Measurements from ENCODE around the gene IGLL5. TPM values are rescaled to one million over a fixed set of nuclear protein-coding genes. Genes with fewer than 3 reads are reported as not detected.

The IGLL5 gene
- total and polyA plus RNA-seq, 4 experiments from 2014 or later: 0.26 to 3.6 TPM; not detected in 2

GRCh38 chr22:22843848-22844247 is 43.8 kb upstream of the IGLL5 start:
- H3K27ac Mint-ChIP-seq: peak overlapping the region in 2 of 7 donors; percentile 4 to 23
- Histone ChIP-seq H3K4me3 (ENCODE audit: low read length in 2 of 2) (no peak overlapping the region), H3K4me1 (ENCODE audit: insufficient read depth, low read length) (peaks cover 12% of the 10 kb centered on the region), H3K36me3 (ENCODE audit: insufficient read depth, low read length) (no peaks in the 10 kb centered on the region), H3K27me3 (ENCODE audit: insufficient read depth, low read length) (no peaks in the 10 kb centered on the region), H3K9me3 (ENCODE audit: control insufficient read depth in 1 of 2, low read length in 2 of 2) (no peaks in the 10 kb centered on the region), H3K27ac (ENCODE audit: low read depth, low read length) (no peak overlapping the region)
- CTCF ChIA-PET (ENCODE audit: partially characterized antibody): no interaction called here
- peaks cover 0 to 12% (median 3%) of the 10 kb centered on the region in 8 donors for H3K9me3 Mint-ChIP-seq
- H3K4me3 Mint-ChIP-seq: peak overlapping the region in 1 of 8 donors; percentile 27
- POLR2A ChIA-PET (ENCODE audit: partially characterized antibody): interaction anchor here (0.6 kb wide), 1 partner anchor 16 kb away, joined by 3 read pairs; no protein-coding TSS in a partner anchor
- no peak for DNase-seq
- peaks cover 27 to 51% (median 42%) of the 10 kb centered on the region in 4 donors for H3K4me1 Mint-ChIP-seq
- peaks cover 0 to 2% of the 10 kb centered on the region in 2 donors for H3K36me3 Mint-ChIP-seq
- intact Hi-C loops (cut with micrococcal nuclease): loop anchor here (1.0 kb wide), 1 partner anchor 34 kb away; no protein-coding TSS in a partner anchor
- H3K27me3 Mint-ChIP-seq: no peaks in the 10 kb centered on the region

- intact Hi-C loops (cut with micrococcal nuclease): no loop called here
- peaks cover 0 to 1% of the 10 kb centered on the region in 2 donors for H3K27me3 Mint-ChIP-seq
- no peak overlapping the region for H3K27ac Mint-ChIP-seq
- no peak overlapping the region for H3K4me3 Mint-ChIP-seq
- no peaks in the 10 kb centered on the region for H3K9me3 ChIP-seq (ENCODE audit: control insufficient read depth in 1 of 2, low read length in 2 of 2)
- H3K4me1 Mint-ChIP-seq: peaks cover 31 to 55% (median 43%) of the 10 kb centered on the region in 4 donors
- ChIA-PET POLR2A (ENCODE audit: partially characterized antibody) (interaction anchor here (0.8 to 14.8 kb wide), 4 partner anchors 31 to 94 kb away, joined by 3 to 250 read pairs (median 14); no protein-coding TSS in a partner anchor), CTCF (ENCODE audit: partially characterized antibody) (interaction anchor here (0.8 to 15.2 kb wide), 16 partner anchors 9 to 93 kb away, joined by 3 to 560 read pairs (median 12); no protein-coding TSS in a partner anchor)
- H3K27ac ChIP-seq (ENCODE audit: low read depth, low read length): no peak overlapping the region
- peaks cover 0 to 3% (median 0%) of the 10 kb centered on the region in 8 donors for H3K9me3 Mint-ChIP-seq
- no peak overlapping the region for H3K4me3 ChIP-seq (ENCODE audit: low read length in 2 of 2)
- H3K36me3 Mint-ChIP-seq: peaks cover 0 to 2% of the 10 kb centered on the region in 2 donors
- DNase-seq: no peak
- no peaks in the 10 kb centered on the region for H3K36me3 ChIP-seq (ENCODE audit: insufficient read depth, low read length)
- H3K4me1 ChIP-seq (ENCODE audit: insufficient read depth, low read length): peaks cover 12% of the 10 kb centered on the region
- no peaks in the 10 kb centered on the region for H3K27me3 ChIP-seq (ENCODE audit: insufficient read depth, low read length)
Observed at GRCh38 chr22:22847241-22847640, 40.4 kb upstream of the IGLL5 start.

- Mint-ChIP-seq H3K9me3 (no peaks in the 10 kb centered on the region), H3K36me3 (peaks cover 0 to 2% of the 10 kb centered on the region in 2 donors), H3K27ac (peak overlapping the region in 5 of 7 donors; percentile 42 to 70 (median 61)), H3K4me1 (peaks cover 31 to 55% (median 45%) of the 10 kb centered on the region in 4 donors), H3K27me3 (peaks cover 0 to 1% of the 10 kb centered on the region in 2 donors), H3K4me3 (peak overlapping the region in 4 of 8 donors; percentile 32 to 49 (median 40))
- Histone ChIP-seq H3K4me1 (ENCODE audit: insufficient read depth, low read length) (peaks cover 12% of the 10 kb centered on the region), H3K27me3 (ENCODE audit: insufficient read depth, low read length) (no peaks in the 10 kb centered on the region), H3K4me3 (ENCODE audit: low read length in 2 of 2) (no peak overlapping the region), H3K9me3 (ENCODE audit: control insufficient read depth in 1 of 2, low read length in 2 of 2) (no peaks in the 10 kb centered on the region), H3K36me3 (ENCODE audit: insufficient read depth, low read length) (no peaks in the 10 kb centered on the region), H3K27ac (ENCODE audit: low read depth, low read length) (no peak overlapping the region)
- ChIA-PET CTCF (ENCODE audit: partially characterized antibody) (interaction anchor here (0.7 to 15.2 kb wide), 24 partner anchors 9 to 103 kb away, joined by 3 to 560 read pairs (median 15); no protein-coding TSS in a partner anchor), POLR2A (ENCODE audit: partially characterized antibody) (interaction anchor here (0.6 to 14.8 kb wide), 11 partner anchors 15 to 95 kb away, joined by 3 to 250 read pairs (median 4); no protein-coding TSS in a partner anchor)
- intact Hi-C loops (cut with micrococcal nuclease): loop anchor here (1.0 to 2.0 kb wide), 3 partner anchors 29 to 38 kb away; no protein-coding TSS in a partner anchor
- peak; percentile 52 to 72 (median 57) for DNase-seq
Observed at GRCh38 chr22:22848364-22848866, 39.2 kb upstream of the IGLL5 start.

GRCh38 chr22:22849640-22850610 is 37.7 kb upstream of the IGLL5 start:
- ChIA-PET CTCF (ENCODE audit: partially characterized antibody) (interaction anchor here (0.8 to 15.2 kb wide), 16 partner anchors 8 to 104 kb away, joined by 3 to 560 read pairs (median 29); no protein-coding TSS in a partner anchor), POLR2A (ENCODE audit: partially characterized antibody) (interaction anchor here (0.7 to 14.8 kb wide), 9 partner anchors 13 to 97 kb away, joined by 3 to 250 read pairs (median 4); no protein-coding TSS in a partner anchor)
- Histone ChIP-seq H3K36me3 (ENCODE audit: insufficient read depth, low read length) (no peaks in the 10 kb centered on the region), H3K4me3 (ENCODE audit: low read length in 2 of 2) (no peak overlapping the region), H3K9me3 (ENCODE audit: control insufficient read depth in 1 of 2, low read length in 2 of 2) (no peaks in the 10 kb centered on the region), H3K27me3 (ENCODE audit: insufficient read depth, low read length) (no peaks in the 10 kb centered on the region), H3K27ac (ENCODE audit: low read depth, low read length) (no peak overlapping the region), H3K4me1 (ENCODE audit: insufficient read depth, low read length) (peaks cover 12% of the 10 kb centered on the region)
- Mint-ChIP-seq H3K4me1 (peaks cover 26 to 49% (median 34%) of the 10 kb centered on the region in 4 donors), H3K27me3 (peaks cover 0 to 1% of the 10 kb centered on the region in 2 donors), H3K4me3 (no peak overlapping the region), H3K9me3 (no peaks in the 10 kb centered on the region), H3K36me3 (no peaks in the 10 kb centered on the region), H3K27ac (peak overlapping the region in 5 of 7 donors; percentile 45 to 87 (median 52))
- no peak for DNase-seq
- intact Hi-C loops (cut with micrococcal nuclease): loop anchor here (2.0 kb wide), 1 partner anchor 31 kb away; no protein-coding TSS in a partner anchor

- POLR2A ChIA-PET (ENCODE audit: partially characterized antibody): interaction anchor here (1.4 to 14.8 kb wide), 2 partner anchors 12 to 36 kb away, joined by 4 to 250 read pairs; no protein-coding TSS in a partner anchor
Observed at GRCh38 chr22:22851969-22852368, 35.6 kb upstream of the IGLL5 start.

GRCh38 chr22:22853713-22854112 is 33.9 kb upstream of the IGLL5 start:
- Mint-ChIP-seq H3K27ac (peak overlapping the region in 1 of 7 donors; percentile 76), H3K27me3 (peaks cover 0 to 1% of the 10 kb centered on the region in 2 donors), H3K36me3 (no peaks in the 10 kb centered on the region), H3K9me3 (no peaks in the 10 kb centered on the region), H3K4me1 (peaks cover 5 to 19% (median 8%) of the 10 kb centered on the region in 4 donors), H3K4me3 (peak overlapping the region in 1 of 8 donors; percentile 32)
- intact Hi-C loops (cut with micrococcal nuclease): no loop called here
- Histone ChIP-seq H3K4me1 (ENCODE audit: insufficient read depth, low read length) (peaks cover 4% of the 10 kb centered on the region), H3K9me3 (ENCODE audit: control insufficient read depth in 1 of 2, low read length in 2 of 2) (no peaks in the 10 kb centered on the region), H3K36me3 (ENCODE audit: insufficient read depth, low read length) (no peaks in the 10 kb centered on the region), H3K27me3 (ENCODE audit: insufficient read depth, low read length) (no peaks in the 10 kb centered on the region), H3K4me3 (ENCODE audit: low read length in 2 of 2) (no peak overlapping the region), H3K27ac (ENCODE audit: low read depth, low read length) (no peak overlapping the region)
- DNase-seq: no peak
- POLR2A ChIA-PET (ENCODE audit: partially characterized antibody): interaction anchor here (14.8 kb wide), 1 partner anchor 37 kb away, joined by 250 read pairs; no protein-coding TSS in a partner anchor
- CTCF ChIA-PET (ENCODE audit: partially characterized antibody): interaction anchor here (1.0 to 15.2 kb wide), 3 partner anchors 23 to 65 kb away, joined by 3 to 560 read pairs (median 3); no protein-coding TSS in a partner anchor

More at GRCh38 chr22:22851969-22852368, 35.6 kb upstream of the IGLL5 start:
- Mint-ChIP-seq H3K27ac (peak overlapping the region in 1 of 7 donors; percentile 18), H3K27me3 (peaks cover 0 to 1% of the 10 kb centered on the region in 2 donors), H3K4me3 (no peak overlapping the region), H3K4me1 (peaks cover 19 to 36% (median 21%) of the 10 kb centered on the region in 4 donors), H3K9me3 (no peaks in the 10 kb centered on the region), H3K36me3 (no peaks in the 10 kb centered on the region)
- H3K36me3 ChIP-seq (ENCODE audit: insufficient read depth, low read length): no peaks in the 10 kb centered on the region
- no peaks in the 10 kb centered on the region for H3K27me3 ChIP-seq (ENCODE audit: insufficient read depth, low read length)
- H3K4me3 ChIP-seq (ENCODE audit: low read length in 2 of 2): no peak overlapping the region
- CTCF ChIA-PET (ENCODE audit: partially characterized antibody): interaction anchor here (1.1 to 15.2 kb wide), 7 partner anchors 12 to 99 kb away, joined by 4 to 560 read pairs (median 48); no protein-coding TSS in a partner anchor
- intact Hi-C loops (cut with micrococcal nuclease): no loop called here
- H3K4me1 ChIP-seq (ENCODE audit: insufficient read depth, low read length): peaks cover 12% of the 10 kb centered on the region
- DNase-seq: no peak
- no peaks in the 10 kb centered on the region for H3K9me3 ChIP-seq (ENCODE audit: control insufficient read depth in 1 of 2, low read length in 2 of 2)
- H3K27ac ChIP-seq (ENCODE audit: low read depth, low read length): no peak overlapping the region

Measured in CD4-positive, alpha-beta memory T cell (primary cell).